H9 (cell line): Measurements from ENCODE around the gene SCAF4. TPM values are rescaled to one million over a fixed set of nuclear protein-coding genes. Genes with fewer than 3 reads are reported as not detected.
A peak's percentile ranks its signal among the peaks of the same experiment; 100 is the strongest.

Experiments
- DNase-seq: peaks from one replicate; pipeline ENCODE4 v3.0.0-alpha.2; 2017
- H2AFZ ChIP-seq: one replicate; pipeline ENCODE4 v1.6.1; 2013; ENCODE audit warnings: mild to moderate bottlenecking, low read length, control low read depth, moderate library complexity
- H2AK5ac ChIP-seq: 2 replicates; pipeline ENCODE4 v1.6.1; 2013; ENCODE audit warnings: low read length, control low read depth, mixed read lengths; ENCODE audit not compliant: insufficient read length
- H2BK120ac ChIP-seq: one replicate; pipeline ENCODE4 v1.6.1; 2013; ENCODE audit warnings: low read depth, mild to moderate bottlenecking, low read length, control low read depth, inconsistent platforms; ENCODE audit not compliant: poor library complexity, severe bottlenecking
- H2BK12ac ChIP-seq: 2 replicates; pipeline ENCODE4 v1.6.1; 2013; ENCODE audit warnings: low read length, control low read depth, mixed read lengths, low read depth; ENCODE audit not compliant: insufficient read length
- H2BK15ac ChIP-seq: 2 replicates; pipeline ENCODE4 v1.6.1; 2013; ENCODE audit warnings: low read depth, low read length, control low read depth
- H2BK20ac ChIP-seq: one replicate; pipeline ENCODE4 v1.6.1; 2013; ENCODE audit warnings: low read depth, mild to moderate bottlenecking, low read length, control low read depth, inconsistent platforms; ENCODE audit not compliant: poor library complexity, severe bottlenecking
- H2BK5ac ChIP-seq: 2 replicates; pipeline ENCODE4 v1.6.1; 2013; ENCODE audit warnings: low read length, control low read depth, mixed read lengths; ENCODE audit not compliant: insufficient read length
- H3K14ac ChIP-seq: 2 replicates; pipeline ENCODE4 v1.6.1; 2013; ENCODE audit warnings: low read length, control low read depth; ENCODE audit not compliant: insufficient read depth
- H3K18ac ChIP-seq: 2 replicates; pipeline ENCODE4 v1.6.1; 2013; ENCODE audit warnings: low read depth, mild to moderate bottlenecking, mixed read lengths, low read length, control low read depth; ENCODE audit not compliant: insufficient read length
- H3K23ac ChIP-seq: 2 replicates; pipeline ENCODE4 v1.6.1; 2013; ENCODE audit warnings: low read length, control low read depth, mixed read lengths, low read depth; ENCODE audit not compliant: insufficient read length
- H3K23me2 ChIP-seq: 2 replicates; pipeline ENCODE4 v1.6.1; 2013; ENCODE audit warnings: low read depth, mild to moderate bottlenecking, mixed read lengths, low read length, control low read depth; ENCODE audit not compliant: insufficient read length, poor library complexity, severe bottlenecking
- H3K27ac ChIP-seq: 2 replicates; pipeline ENCODE4 v1.5.1; 2013; ENCODE audit warnings: low read length, control low read depth, mixed read lengths, low read depth; ENCODE audit not compliant: insufficient read length
- H3K27me3 ChIP-seq: 2 replicates; pipeline ENCODE4 v1.6.1; 2013; ENCODE audit warnings: low read length, control low read depth, inconsistent platforms; ENCODE audit not compliant: insufficient read depth
- H3K4ac ChIP-seq: 2 replicates; pipeline ENCODE4 v1.6.1; 2013; ENCODE audit warnings: low read depth, mild to moderate bottlenecking, control low read depth, inconsistent platforms, low read length, moderate library complexity
- H3K4me1 ChIP-seq: 2 replicates; pipeline ENCODE4 v1.6.1; 2013; ENCODE audit warnings: low read length, control low read depth, inconsistent platforms; ENCODE audit not compliant: insufficient read depth
- H3K4me2 ChIP-seq: 2 replicates; pipeline ENCODE4 v1.6.1; 2013; ENCODE audit warnings: low read length, control low read depth, mixed read lengths; ENCODE audit not compliant: insufficient read length, insufficient read depth
- H3K56ac ChIP-seq: 2 replicates; pipeline ENCODE4 v1.6.1; 2013; ENCODE audit warnings: low read depth, mild to moderate bottlenecking, mixed read lengths, low read length, control low read depth; ENCODE audit not compliant: insufficient read length
- H3K79me1 ChIP-seq: 2 replicates; pipeline ENCODE4 v1.6.1; 2013; ENCODE audit warnings: low read depth, mild to moderate bottlenecking, moderate library complexity, low read length, control low read depth, inconsistent platforms; ENCODE audit not compliant: insufficient read depth, poor library complexity, severe bottlenecking
- H3K79me2 ChIP-seq: 2 replicates; pipeline ENCODE4 v1.6.1; 2013; ENCODE audit warnings: low read length, control low read depth, inconsistent platforms; ENCODE audit not compliant: insufficient read depth
- H3K9ac ChIP-seq: 2 replicates; pipeline ENCODE4 v1.6.1; 2013; ENCODE audit warnings: low read length, control low read depth, mixed read lengths; ENCODE audit not compliant: insufficient read length; ENCODE audit errors: extremely low read depth
- H3K9me3 ChIP-seq: one replicate; pipeline ENCODE4 v1.6.1; 2013; ENCODE audit warnings: low read depth, low read length, inconsistent platforms; ENCODE audit not compliant: control insufficient read depth
- H3T11ph ChIP-seq: one replicate; pipeline ENCODE4 v1.6.1; 2013; ENCODE audit warnings: mild to moderate bottlenecking, low read length, control low read depth, inconsistent platforms
- H4K20me1 ChIP-seq: one replicate; pipeline ENCODE4 v1.6.1; 2013; ENCODE audit not compliant: control insufficient read depth, insufficient read length, insufficient read depth
- H4K5ac ChIP-seq: 2 replicates; pipeline ENCODE4 v1.6.1; 2013; ENCODE audit warnings: low read depth, mild to moderate bottlenecking, mixed read lengths, low read length, control low read depth; ENCODE audit not compliant: insufficient read length
- H4K8ac ChIP-seq: replicated peaks from 2 replicates; pipeline ENCODE4 v1.6.1; 2013; ENCODE audit warnings: low read length, control low read depth, mixed read lengths, low read depth; ENCODE audit not compliant: insufficient read length
- H4K91ac ChIP-seq: 2 replicates; pipeline ENCODE4 v1.6.1; 2013; ENCODE audit warnings: low read depth, mild to moderate bottlenecking, moderate library complexity, mixed read lengths, low read length, control low read depth; ENCODE audit not compliant: insufficient read length
- H3K27ac Mint-ChIP-seq, 3 experiments: 2 replicates in 2 of 3; 3 replicates in 1 of 3; pipeline ENCODE4 v1.8.0; 2020 to 2021; ENCODE audit warnings: mixed read lengths in 3 of 3, mild to moderate bottlenecking in 1 of 3, moderate library complexity in 1 of 3
- H3K27me3 Mint-ChIP-seq: 2 replicates; pipeline ENCODE4 v1.8.0; 2021; ENCODE audit warnings: low read depth, mild to moderate bottlenecking, moderate library complexity, mixed read lengths
- H3K36me3 Mint-ChIP-seq, 3 experiments: 2 replicates in 2 of 3; 3 replicates in 1 of 3; pipeline ENCODE4 v1.8.0; 2020 to 2021; ENCODE audit warnings: low read depth in 3 of 3, mixed read lengths in 3 of 3; ENCODE audit not compliant: insufficient read depth in 1 of 3
- H3K4me1 Mint-ChIP-seq, 2 experiments: 2 replicates each; pipeline ENCODE4 v1.8.0; 2020; ENCODE audit warnings: mixed read lengths in 2 of 2
- H3K4me3 Mint-ChIP-seq, 2 experiments: 2 replicates in 1 of 2; 3 replicates in 1 of 2; pipeline ENCODE4 v1.8.0; 2020 to 2021; ENCODE audit warnings: mild to moderate bottlenecking in 2 of 2, mixed read lengths in 2 of 2, moderate library complexity in 1 of 2
- H3K9me3 Mint-ChIP-seq, 2 experiments: 2 replicates in 1 of 2; 3 replicates in 1 of 2; pipeline ENCODE4 v1.8.0; 2020; ENCODE audit warnings: mild to moderate bottlenecking in 2 of 2, mixed read lengths in 2 of 2, moderate library complexity in 1 of 2
- CTCF ChIP-seq: fragments of 200-600 bp; sonication (generic); conservative IDR thresholded peaks from 3 replicates; pipeline ENCODE4 v1.8.0; 2021; ENCODE audit warnings: antibody characterized with exemption, mild to moderate bottlenecking
- total RNA-seq: library from RNA; stranded (reverse); gene quantifications from 2 replicates; pipeline ENCODE4 v1.2.1, GENCODE V29; 2021

Gene SCAF4
- total RNA-seq, 1 experiment from 2014 or later, result 76.8 TPM

- Histone ChIP-seq H3K4ac (no peak overlapping the region), H3K14ac (no peak overlapping the region), H3K4me1 (no peaks in the 10 kb centered on the region), H3K23ac (no peak overlapping the region), H2BK20ac (no peak overlapping the region), H3K18ac (no peak overlapping the region), H2AK5ac (no peak overlapping the region), H4K91ac (no peak overlapping the region), H3K9ac (no peak overlapping the region), H3K27ac (no peak overlapping the region), H3K23me2 (no peaks in the 10 kb centered on the region), H4K8ac (no peak overlapping the region), H3K79me2 (peaks cover 30% of the 10 kb centered on the region; the same call in 1 of the 2 replicates), H2AFZ (no peak overlapping the region), H2BK5ac (no peak overlapping the region), H2BK15ac (no peak overlapping the region), H2BK12ac (no peak overlapping the region), H3K27me3 (no peaks in the 10 kb centered on the region), H2BK120ac (no peak overlapping the region), H4K5ac (no peak overlapping the region), H3T11ph (no peak overlapping the region), H3K56ac (no peak overlapping the region), H3K9me3 (no peaks in the 10 kb centered on the region), H3K79me1 (no peaks in the 10 kb centered on the region), H3K4me2 (no peak overlapping the region), H4K20me1 (no peaks in the 10 kb centered on the region)
- Mint-ChIP-seq H3K27ac (peak overlapping the region in 1 of 3 experiments; percentile 51; a peak in 1 of 7 replicates), H3K27me3 (no peaks in the 10 kb centered on the region; the same call in 1 of the 2 replicates), H3K4me1 (peaks cover 40 to 48% of the 10 kb centered on the region in 2 experiments), H3K36me3 (peaks cover 3 to 21% (median 13%) of the 10 kb centered on the region in 3 experiments; a peak in 5 of 7 replicates), H3K9me3 (no peaks in the 10 kb centered on the region; a peak in 1 of 5 replicates), H3K4me3 (no peak overlapping the region)
- no peak for TF ChIP-seq CTCF
- DNase-seq, result no peak
Measured at GRCh38 chr21:31707499-31707898, 24.4 kb downstream of the SCAF4 start.
